GM23338 (cell line): Measurements from ENCODE around the gene OVCA2. TPM values are rescaled to one million over a fixed set of nuclear protein-coding genes. Genes with fewer than 3 reads are reported as not detected.

Experiments
- ATAC-seq: fragments of 200-7000 bp; cut with Tn5 transposase; 3 replicates; pipeline ENCODE4 v1.9.1; 2020
- DNase-seq: peaks from one replicate; pipeline ENCODE4 v3.0.0-alpha.2; 2015; ENCODE audit warnings: low spot score
- H2AFZ ChIP-seq: fragments of 200-600 bp; sonication (generic); 2 replicates; pipeline ENCODE4 v1.8.0; 2016; ENCODE audit warnings: antibody characterized with exemption, mild to moderate bottlenecking, moderate library complexity
- H3F3A ChIP-seq: fragments of 200-600 bp; sonication (generic); replicated peaks from 2 replicates; pipeline ENCODE4 v1.8.0; 2017; ENCODE audit warnings: antibody characterized with exemption, mixed run types, low read depth
- H3K27ac ChIP-seq: fragments of 200-600 bp; sonication (generic); 2 replicates; pipeline ENCODE4 v1.6.1; 2016; ENCODE audit warnings: low read depth
- H3K27me3 ChIP-seq: fragments of 200-600 bp; sonication (generic); 2 replicates; pipeline ENCODE4 v1.8.0; 2016; ENCODE audit warnings: mild to moderate bottlenecking, mixed run types, moderate library complexity; ENCODE audit not compliant: insufficient read depth
- H3K36me3 ChIP-seq: fragments of 200-600 bp; sonication (generic); 2 replicates; pipeline ENCODE4 v1.8.0; 2016; ENCODE audit warnings: mild to moderate bottlenecking; ENCODE audit not compliant: insufficient read depth
- H3K4me1 ChIP-seq: fragments of 200-600 bp; sonication (generic); 2 replicates; pipeline ENCODE4 v1.8.0; 2016; ENCODE audit warnings: mild to moderate bottlenecking, moderate library complexity; ENCODE audit not compliant: insufficient read depth
- H3K4me2 ChIP-seq: fragments of 200-600 bp; sonication (generic); 2 replicates; pipeline ENCODE4 v1.7.1; 2017; ENCODE audit warnings: mixed run types
- H3K4me3 ChIP-seq: fragments of 200-600 bp; sonication (generic); 2 replicates; pipeline ENCODE4 v1.6.1; 2016; ENCODE audit warnings: mixed run types
- H3K79me2 ChIP-seq: fragments of 200-600 bp; sonication (generic); replicated peaks from 2 replicates; pipeline ENCODE4 v1.8.0; 2017; ENCODE audit warnings: mild to moderate bottlenecking; ENCODE audit not compliant: insufficient read depth
- H3K9me2 ChIP-seq: fragments of 200-600 bp; sonication (generic); 2 replicates; pipeline ENCODE4 v1.8.0; 2017; ENCODE audit not compliant: insufficient read depth
- H4K20me1 ChIP-seq: fragments of 200-600 bp; sonication (generic); replicated peaks from 2 replicates; pipeline ENCODE4 v1.8.0; 2017; ENCODE audit warnings: mild to moderate bottlenecking; ENCODE audit not compliant: insufficient read depth
- H3K27ac Mint-ChIP-seq: 2 replicates; pipeline ENCODE4 v1.8.0; 2020; ENCODE audit warnings: inconsistent platforms, mild to moderate bottlenecking, moderate library complexity, mixed read lengths
- H3K27me3 Mint-ChIP-seq: 3 replicates; pipeline ENCODE4 v1.8.0; 2022; ENCODE audit warnings: low read depth, mild to moderate bottlenecking, moderate library complexity, mixed read lengths, inconsistent platforms; ENCODE audit not compliant: insufficient read depth, poor library complexity
- H3K36me3 Mint-ChIP-seq: 3 replicates; pipeline ENCODE4 v1.8.0; 2021; ENCODE audit warnings: low read depth, mild to moderate bottlenecking, inconsistent platforms, moderate library complexity, mixed read lengths
- H3K4me1 Mint-ChIP-seq: 3 replicates; pipeline ENCODE4 v1.8.0; 2020; ENCODE audit warnings: mild to moderate bottlenecking, inconsistent platforms, mixed read lengths
- H3K4me3 Mint-ChIP-seq: 3 replicates; pipeline ENCODE4 v1.8.0; 2021; ENCODE audit warnings: moderate library complexity, mild to moderate bottlenecking, inconsistent platforms, mixed read lengths
- H3K9me3 Mint-ChIP-seq: 3 replicates; pipeline ENCODE4 v1.8.0; 2020; ENCODE audit warnings: moderate library complexity, mild to moderate bottlenecking, inconsistent platforms, mixed read lengths
- CTCF ChIP-seq, 2 experiments: fragments of 200-600 bp in 1 of 2; sonication (generic) in 1 of 2; conservative IDR thresholded peaks; 2 replicates each; pipeline versions ENCODE4 v1.5.1 to v1.6.1; 2016 to 2017; ENCODE audit warnings: antibody characterized with exemption in 2 of 2, low read depth in 2 of 2, mild to moderate bottlenecking in 2 of 2, moderate library complexity in 1 of 2
- EZH2 ChIP-seq: fragments of 200-600 bp; sonication (generic); IDR thresholded peaks from one replicate; pipeline ENCODE4 v1.8.0; 2017; ENCODE audit warnings: antibody characterized with exemption, mild to moderate bottlenecking, low read depth; ENCODE audit not compliant: unreplicated experiment
- REST ChIP-seq: IDR thresholded peaks from one replicate; pipeline ENCODE4 v1.6.1; 2018; ENCODE audit warnings: antibody characterized with exemption; ENCODE audit not compliant: unreplicated experiment
- ZNF114 ChIP-seq: fragments of 250-450 bp; sonication (Bioruptor Pico); IDR thresholded peaks from 2 replicates; pipeline ENCODE4 v1.5.0; 2020; ENCODE audit warnings: mild to moderate bottlenecking, moderate library complexity
- ZNF331 ChIP-seq: fragments of 250-450 bp; sonication (Bioruptor Pico); IDR thresholded peaks from 2 replicates; pipeline ENCODE4 v1.5.0; 2020; ENCODE audit warnings: low read depth, mild to moderate bottlenecking, moderate library complexity
- polyA plus RNA-seq: library from polyadenylated mRNA; unstranded; fragments of >200 nt; fragmentation: Nextera tagmentation; extraction: Ambion mirVana; gene quantifications from 2 replicates; pipeline ENCODE4 v1.2.1, GENCODE V29; 2016
- total RNA-seq: library from RNA; depleted of rRNA; stranded (reverse); fragments of >200 nt; shearing (Covaris generic); gene quantifications from 2 replicates; pipeline ENCODE4 v1.2.3, GENCODE V29; 2014

OVCA2 gene
- total and polyA plus RNA-seq, 2 experiments from 2014 or later: 15.9 to 21.3 TPM

DNA sequence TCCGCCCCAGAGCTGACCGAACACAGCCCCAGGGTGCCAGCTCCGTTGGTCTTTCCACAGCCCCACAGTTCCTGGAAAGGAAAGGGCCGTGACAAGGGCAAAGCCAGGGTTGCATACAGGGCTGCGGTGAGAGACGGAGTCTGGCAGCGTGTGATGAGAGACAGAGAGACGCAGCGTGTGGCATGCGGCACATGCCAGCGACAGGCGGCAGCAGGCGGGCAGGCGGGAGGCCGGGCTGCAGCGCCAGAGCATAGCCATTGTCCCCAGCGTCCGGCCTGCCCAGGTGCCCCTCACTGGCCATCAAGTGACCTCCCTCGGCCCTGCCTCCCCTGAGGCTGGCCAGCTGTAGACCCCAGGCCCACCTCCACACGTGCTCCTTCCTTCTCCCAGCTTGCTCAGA, 25.3 kb upstream of the OVCA2 start:
- Histone ChIP-seq H3K4me3 (no peak overlapping the region), H3K4me1 (peaks cover 8% of the 10 kb centered on the region; the same call in 1 of the 2 replicates), H3F3A (no peaks in the 10 kb centered on the region; the same call in 1 of the 2 replicates), H3K36me3 (no peaks in the 10 kb centered on the region), H3K9me2 (no peaks in the 10 kb centered on the region), H2AFZ (no peak overlapping the region), H3K79me2 (no peaks in the 10 kb centered on the region), H4K20me1 (no peaks in the 10 kb centered on the region), H3K27ac (no peak overlapping the region), H3K27me3 (peaks cover 32% of the 10 kb centered on the region; the same call in 1 of the 2 replicates), H3K4me2 (no peak overlapping the region)
- Mint-ChIP-seq H3K4me1 (peaks cover 13% of the 10 kb centered on the region), H3K4me3 (no peak overlapping the region), H3K9me3 (no peaks in the 10 kb centered on the region; the same call in 2 of the 3 replicates), H3K27ac (no peak overlapping the region), H3K27me3 (peaks cover 46% of the 10 kb centered on the region), H3K36me3 (no peaks in the 10 kb centered on the region)
- no peak for TF ChIP-seq REST
- no peak for TF ChIP-seq ZNF331 (CRISPR knock-in tag)
- TF ChIP-seq ZNF114 (CRISPR knock-in tag): no peak
- no peak for ATAC-seq
- no peak for DNase-seq

- no peaks in the 10 kb centered on the region for H3K79me2 ChIP-seq
- no peaks in the 10 kb centered on the region for H3F3A ChIP-seq
- H3K36me3 ChIP-seq: no peaks in the 10 kb centered on the region
- no peaks in the 10 kb centered on the region for H3K36me3 Mint-ChIP-seq
- no peak overlapping the region for H3K4me3 ChIP-seq
- no peak for DNase-seq
- no peak overlapping the region for H3K4me2 ChIP-seq
- no peak overlapping the region for H3K4me3 Mint-ChIP-seq
- no peaks in the 10 kb centered on the region; the same call in 1 of the 2 replicates for H3K4me1 ChIP-seq
- no peak overlapping the region for H2AFZ ChIP-seq
- H3K9me3 Mint-ChIP-seq: no peaks in the 10 kb centered on the region; the same call in 2 of the 3 replicates
- no peak overlapping the region for H3K27ac ChIP-seq
- no peak for ATAC-seq
- H3K27me3 ChIP-seq: peaks cover 39% of the 10 kb centered on the region
- peaks cover 50% of the 10 kb centered on the region for H3K27me3 Mint-ChIP-seq
- no peaks in the 10 kb centered on the region for H3K9me2 ChIP-seq
- H3K4me1 Mint-ChIP-seq: peaks cover 5% of the 10 kb centered on the region; the same call in 2 of the 3 replicates
- H3K27ac Mint-ChIP-seq: no peak overlapping the region
- no peaks in the 10 kb centered on the region for H4K20me1 ChIP-seq
- no peak for TF ChIP-seq EZH2
- no peak for TF ChIP-seq REST
- no peak for TF ChIP-seq CTCF (conservative IDR thresholded peaks at IDR 0.05; ENCODE audit: low read depth in 2 of 2)
These were observed 24.4 kb upstream of the OVCA2 start for GRCh38 chr17:2017274-2017941.
